K562 (cell line): ENCODE measurements around the gene BTBD17. TPM values are rescaled to one million over a fixed set of nuclear protein-coding genes. Genes with fewer than 3 reads are reported as not detected.

Source experiments
- ATAC-seq: fragments of 200-7000 bp; cut with Tn5 transposase; 3 replicates; pipeline ENCODE4 v1.9.1; 2020; ENCODE audit warnings: moderate library complexity
- BruUV-seq: library from RNA; stranded (reverse); fragments of 400-500 nt; replicated peaks from 2 replicates; lab custom pipeline; 2021; lab: Mats Ljungman, UMichigan
- CTCF ChIA-PET: fragments of 300-600 bp; formaldehyde crosslinking; extraction: SDS; loops from one replicate; lab custom pipeline; 2021; ENCODE audit warnings: low intra/inter-chr PET ratio; lab: Yijun Ruan, JAX
- POLR2A ChIA-PET: fragments of 300-600, 350-650 bp; sonication (Branson Sonifier 250); formaldehyde crosslinking; extraction: SDS; loops from one replicate; lab custom pipeline; 2021; ENCODE audit warnings: antibody characterized with exemption, inconsistent platforms; lab: Yijun Ruan, JAX
- DNase-seq, 4 experiments: peaks; one replicate each; pipeline versions ENCODE4 v3.0.0 to v3.0.0-alpha.2; 2011 to 2018; ENCODE audit warnings: low spot score in 3 of 4, mixed read lengths in 3 of 4; ENCODE audit errors: extremely low read depth in 1 of 4
- FAIRE-seq: peaks from 2 replicates; lab custom pipeline; 2011; peaks lifted over from hg19 to GRCh38; lab: Jason Lieb, UNC
- H2AFZ ChIP-seq: 2 replicates; pipeline ENCODE4 v1.6.0; 2011; ENCODE audit warnings: low read depth, low read length, control low read depth, inconsistent platforms
- H3K27ac ChIP-seq: fragments of 200-600 bp; 3 replicates; pipeline ENCODE4 v1.8.0; 2011; ENCODE audit warnings: low read depth, mild to moderate bottlenecking, control low read depth, inconsistent platforms, low read length, moderate library complexity, mixed read lengths; ENCODE audit errors: extremely low read depth
- H3K27me3 ChIP-seq, 2 experiments: fragments of 300-600 bp in 1 of 2; 2 replicates in 1 of 2; 3 replicates in 1 of 2; pipeline versions ENCODE4 v1.6.0 to v1.8.0; 2011; ENCODE audit warnings: inconsistent platforms in 2 of 2, low read length in 2 of 2, mild to moderate bottlenecking in 1 of 2, mixed read lengths in 1 of 2, moderate library complexity in 1 of 2; ENCODE audit not compliant: control insufficient read depth in 2 of 2, insufficient read depth in 2 of 2
- H3K36me3 ChIP-seq: fragments of 300-600 bp; 3 replicates; pipeline ENCODE4 v1.8.0; 2011; ENCODE audit warnings: mild to moderate bottlenecking, low read length, inconsistent platforms; ENCODE audit not compliant: control insufficient read depth, insufficient read depth
- H3K4me1 ChIP-seq, 2 experiments: fragments of 200-600 bp in 1 of 2; replicated peaks in 1 of 2; 2 replicates in 1 of 2; 3 replicates in 1 of 2; pipeline versions ENCODE4 v1.5.1 to v1.8.0; 2011; ENCODE audit warnings: inconsistent platforms in 2 of 2, low read length in 2 of 2, mild to moderate bottlenecking in 1 of 2, mixed read lengths in 1 of 2, moderate library complexity in 1 of 2; ENCODE audit not compliant: control insufficient read depth in 2 of 2, insufficient read depth in 2 of 2
- H3K4me2 ChIP-seq: 2 replicates; pipeline ENCODE4 v1.6.1; 2011; ENCODE audit warnings: low read length, control low read depth, inconsistent platforms, mixed read lengths; ENCODE audit not compliant: insufficient read depth
- H3K4me3 ChIP-seq: fragments of 200-600 bp; sonication (generic), shearing (Covaris generic); 2 replicates; pipeline ENCODE4 v1.5.1; 2016; ENCODE audit warnings: control low read depth, inconsistent platforms
- H3K79me2 ChIP-seq: fragments of 200-600 bp; 3 replicates; pipeline ENCODE4 v1.8.0; 2011; ENCODE audit warnings: low read length, inconsistent platforms; ENCODE audit not compliant: control insufficient read depth, insufficient read depth
- H3K9ac ChIP-seq, 2 experiments: 2 replicates each; pipeline versions ENCODE4 v1.6.0 to v1.6.1; 2011; ENCODE audit warnings: low read depth in 2 of 2, low read length in 2 of 2, control low read depth in 1 of 2, inconsistent platforms in 1 of 2, mild to moderate bottlenecking in 1 of 2, mixed read lengths in 1 of 2; ENCODE audit not compliant: insufficient read depth in 1 of 2
- H3K9me1 ChIP-seq: one replicate; pipeline ENCODE4 v1.6.0; 2011; ENCODE audit warnings: inconsistent platforms, mild to moderate bottlenecking, low read length, moderate library complexity; ENCODE audit not compliant: control insufficient read depth, insufficient read depth
- H3K9me3 ChIP-seq: replicated peaks from 2 replicates; pipeline ENCODE4 v1.5.1; 2011; ENCODE audit warnings: low read depth, low read length, inconsistent platforms; ENCODE audit not compliant: control insufficient read depth, insufficient read depth
- H4K20me1 ChIP-seq: replicated peaks from 2 replicates; pipeline ENCODE4 v1.6.1; 2011; ENCODE audit warnings: low read length, inconsistent platforms, mixed read lengths; ENCODE audit not compliant: control insufficient read depth, insufficient read depth
- ARHGAP35 ChIP-seq: fragments of 450-650 bp; IDR thresholded peaks from 2 replicates; pipeline ENCODE4 v1.6.1; 2018; ENCODE audit not compliant: partially characterized antibody
- DIDO1 ChIP-seq: fragments of 450-650 bp; IDR thresholded peaks from 2 replicates; pipeline ENCODE4 v1.6.1; 2016; ENCODE audit warnings: low read depth, missing biosample characterization, missing genetic modification characterization
- EP300 ChIP-seq: IDR thresholded peaks from 2 replicates; pipeline ENCODE4 v1.6.1; 2012; ENCODE audit warnings: low read length, improper control_type of control experiment
- FOXA1 ChIP-seq: fragments of 450-650 bp; IDR thresholded peaks from 2 replicates; pipeline ENCODE4 v1.6.1; 2016; ENCODE audit warnings: mild to moderate bottlenecking, borderline replicate concordance
- NEUROD1 ChIP-seq: fragments of 150-350 bp; IDR thresholded peaks from 2 replicates; pipeline ENCODE4 v1.6.1; 2014; ENCODE audit warnings: borderline replicate concordance, low read length, low read depth; ENCODE audit not compliant: partially characterized antibody
- SRF ChIP-seq, 2 experiments: fragments of 250-450, 450-650 bp in 1 of 2; sonication (Bioruptor Pico) in 1 of 2; sonication (generic) in 1 of 2; formaldehyde crosslinking; IDR thresholded peaks; 2 replicates each; pipeline versions ENCODE4 v1.5.0 to v1.5.1; 2020 to 2022; ENCODE audit warnings: mild to moderate bottlenecking in 1 of 2, missing genetic modification reagents in 1 of 2
- ZFX ChIP-seq: sonication (generic); formaldehyde crosslinking; IDR thresholded peaks from 2 replicates; pipeline ENCODE4 v1.8.0; 2022; ENCODE audit warnings: mild to moderate bottlenecking, missing genetic modification reagents, moderate library complexity
- ZNF217 ChIP-seq: sonication (generic); formaldehyde crosslinking; IDR thresholded peaks from 2 replicates; pipeline ENCODE4 v1.8.0; 2022; ENCODE audit warnings: mild to moderate bottlenecking, missing genetic modification reagents
- ZNF347 ChIP-seq: fragments of 450-650 bp; formaldehyde crosslinking; IDR thresholded peaks from 2 replicates; pipeline ENCODE4 v1.4.0; 2020; ENCODE audit warnings: low read depth, mild to moderate bottlenecking, moderate library complexity
- WGBS: fragments of 100-300 bp; shearing (Covaris generic); methylation state at CpG from one replicate; pipeline ENCODE4 v1.1.6; 2016; ENCODE audit warnings: low coverage, mixed read lengths; ENCODE audit not compliant: insufficient coverage; ENCODE audit errors: missing lambda C conversion rate; 5-methylcytosine and 5-hydroxymethylcytosine counted together
- in situ Hi-C: fragments of 300-500 bp; cut with MboI; formaldehyde crosslinking; loops from 4 replicates; pipeline ENCODE4 v1.15.0; 2018; ENCODE audit warnings: inconsistent platforms, mixed read lengths
- intact Hi-C: fragments of 100-400 bp; cut with micrococcal nuclease; formaldehyde crosslinking; loops from 2 replicates; pipeline ENCODE4 v1.14.2; 2022
- polyA plus RNA-seq, 8 experiments: library from polyadenylated mRNA; depleted of rRNA in 4 of 8; stranded (reverse) in 5 of 8; unstranded in 3 of 8; fragments of >200 nt; fragmentation: Nextera tagmentation in 2 of 8; fragmentation: Illumina TruSeq in 1 of 8; extraction: Ambion mirVana in 2 of 8; extraction: Trizol in 1 of 8; gene quantifications; 2 replicates each; pipeline versions ENCODE4 v1.2.1 to v1.2.3, GENCODE V29; 2011 to 2014; ENCODE audit warnings: inconsistent platforms in 1 of 8, missing spikeins in 1 of 8
- total RNA-seq, 7 experiments: library from RNA; depleted of rRNA in 6 of 7; stranded (reverse); fragments of >200 nt in 6 of 7; fragmentation: Illumina TruSeq in 2 of 7; extraction: Trizol in 2 of 7; gene quantifications; 2 replicates each; pipeline versions ENCODE4 v1.2.1 to v1.2.3, GENCODE V29; 2011 to 2021; ENCODE audit warnings: low replicate concordance in 1 of 7
- TF ChIP-seq, protein P1 (sequence below), 3 experiments: IDR thresholded peaks in 2 of 3; conservative IDR thresholded peaks in 1 of 3; 2 replicates each; pipeline ENCODE4 v1.5.1; 2011 to 2012; ENCODE audit warnings: low read length in 3 of 3, mild to moderate bottlenecking in 3 of 3, control low read depth in 2 of 3, improper control_type of control experiment in 1 of 3, inconsistent platforms in 1 of 3, low read depth in 1 of 3, mixed read lengths in 1 of 3, moderate library complexity in 1 of 3; ENCODE audit not compliant: insufficient read depth in 2 of 3

Gene BTBD17
- total and polyA plus RNA-seq, 9 of the 15 experiments (the other 6 are each of a cell fraction or from before 2014, with no cell fraction given), result not detected

DNA sequence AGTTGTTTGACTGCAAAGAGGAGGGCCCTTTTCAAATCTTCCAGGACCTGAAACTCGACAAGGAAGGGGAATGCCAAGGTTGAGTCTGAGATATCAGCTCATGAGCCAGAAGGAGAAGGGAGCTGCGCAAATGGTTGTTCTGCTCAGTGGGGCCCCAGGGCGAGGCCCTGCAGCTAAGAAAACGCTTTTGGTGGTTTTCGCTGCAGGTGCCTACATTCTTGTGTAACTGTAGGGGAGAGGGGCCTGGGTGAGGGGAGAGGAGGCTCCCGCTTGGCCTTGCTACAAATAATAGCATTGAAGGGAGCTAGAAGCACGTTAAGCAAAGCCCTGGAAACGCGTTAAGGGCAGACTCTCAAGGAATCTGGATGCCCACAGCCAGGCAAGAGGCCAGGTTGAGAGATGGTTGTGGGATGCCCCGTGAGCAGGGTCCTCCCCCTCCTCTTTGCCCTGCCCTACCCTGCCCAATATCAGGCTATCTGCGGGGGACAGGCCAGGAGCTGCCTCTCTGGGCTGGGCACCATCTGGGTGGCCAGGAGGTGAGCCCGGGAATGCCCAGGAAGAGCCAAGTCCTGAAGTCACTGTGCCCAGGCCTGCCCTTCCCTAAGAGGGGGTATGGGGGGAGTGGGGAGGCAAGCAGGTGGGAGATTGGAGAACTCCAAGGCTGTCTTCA, 27.6 kb upstream of the BTBD17 start (continued):
- no peak for TF ChIP-seq ZFX (CRISPR knock-in tag)
- TF ChIP-seq NEUROD1, result no peak
- no peak for TF ChIP-seq ZNF347 (CRISPR knock-in tag)
- no peak for TF ChIP-seq ARHGAP35
- no peak for TF ChIP-seq SRF (CRISPR knock-in tag; IDR thresholded peaks at IDR 0.05)
- no peak for TF ChIP-seq ZNF217 (CRISPR knock-in tag)
- no peak for TF ChIP-seq EP300
- TF ChIP-seq DIDO1 (tag), result no peak
- TF ChIP-seq, all 486 proteins: peak for 0

DNA sequence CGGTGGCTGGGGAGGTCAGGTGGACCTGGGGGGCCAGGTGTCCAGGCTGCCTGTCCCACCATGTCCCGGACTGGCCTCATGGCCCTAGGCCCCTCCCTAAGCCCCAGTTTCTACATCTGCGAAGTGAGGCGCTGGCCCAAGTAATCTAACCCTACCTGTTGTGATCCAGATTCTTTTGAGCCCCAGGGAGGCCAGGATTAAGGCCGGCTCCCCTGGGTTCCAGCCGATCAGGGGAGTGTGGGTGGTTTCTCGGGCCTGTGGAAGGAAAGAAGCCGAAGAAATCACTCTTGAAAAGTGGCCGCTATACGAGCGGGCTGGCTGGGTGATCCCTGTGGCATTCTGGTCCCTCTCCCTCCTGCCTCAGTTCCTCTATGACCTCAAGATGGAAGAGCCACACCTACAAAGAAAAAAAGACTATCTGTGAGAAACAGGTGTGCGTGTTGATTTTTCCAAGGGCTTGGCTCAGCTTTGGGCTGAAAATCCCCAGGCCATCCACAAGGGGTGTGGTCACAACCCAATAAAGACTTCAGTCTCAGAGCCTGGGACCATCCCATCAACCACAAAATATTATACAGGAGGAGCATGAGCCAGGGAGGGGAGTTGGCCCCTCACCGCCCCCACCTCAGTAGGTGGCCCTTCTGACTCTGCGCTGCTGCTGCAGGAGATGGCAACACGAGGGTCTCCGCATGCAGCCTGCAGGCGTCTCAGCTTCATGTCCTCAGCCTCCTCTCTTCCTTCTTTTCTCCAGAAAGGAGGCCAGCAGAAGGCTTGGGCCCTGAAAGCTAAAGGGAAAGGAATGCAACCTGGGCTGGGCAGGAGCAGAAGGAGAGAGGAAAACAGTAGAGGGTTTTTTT, 25.9 kb upstream of the BTBD17 start:
- H3K79me2 ChIP-seq, result no peaks in the 10 kb centered on the region
- no peak overlapping the region for H3K4me2 ChIP-seq
- no peaks in the 10 kb centered on the region for H3K36me3 ChIP-seq
- WGBS, result 17% methylated on average over 17 of the region's 17 CpGs
- no peak overlapping the region for H3K4me3 ChIP-seq
- no peak overlapping the region for H3K27ac ChIP-seq
- no peaks in the 10 kb centered on the region for H3K9me1 ChIP-seq
- CTCF ChIA-PET, result no interaction called here
- peak in 2 of 4 experiments; percentile 28 to 35 for DNase-seq
- peak; percentile 39; the same call in 1 of the 3 replicates for ATAC-seq
- BruUV-seq, result no TSS peak
- peaks cover 30 to 43% of the 10 kb centered on the region in 2 experiments; a peak in 4 of 5 replicates for H3K27me3 ChIP-seq
- FAIRE-seq, result no peak
- in situ Hi-C loops, result no loop called here
- TF ChIP-seq, protein P1, sequence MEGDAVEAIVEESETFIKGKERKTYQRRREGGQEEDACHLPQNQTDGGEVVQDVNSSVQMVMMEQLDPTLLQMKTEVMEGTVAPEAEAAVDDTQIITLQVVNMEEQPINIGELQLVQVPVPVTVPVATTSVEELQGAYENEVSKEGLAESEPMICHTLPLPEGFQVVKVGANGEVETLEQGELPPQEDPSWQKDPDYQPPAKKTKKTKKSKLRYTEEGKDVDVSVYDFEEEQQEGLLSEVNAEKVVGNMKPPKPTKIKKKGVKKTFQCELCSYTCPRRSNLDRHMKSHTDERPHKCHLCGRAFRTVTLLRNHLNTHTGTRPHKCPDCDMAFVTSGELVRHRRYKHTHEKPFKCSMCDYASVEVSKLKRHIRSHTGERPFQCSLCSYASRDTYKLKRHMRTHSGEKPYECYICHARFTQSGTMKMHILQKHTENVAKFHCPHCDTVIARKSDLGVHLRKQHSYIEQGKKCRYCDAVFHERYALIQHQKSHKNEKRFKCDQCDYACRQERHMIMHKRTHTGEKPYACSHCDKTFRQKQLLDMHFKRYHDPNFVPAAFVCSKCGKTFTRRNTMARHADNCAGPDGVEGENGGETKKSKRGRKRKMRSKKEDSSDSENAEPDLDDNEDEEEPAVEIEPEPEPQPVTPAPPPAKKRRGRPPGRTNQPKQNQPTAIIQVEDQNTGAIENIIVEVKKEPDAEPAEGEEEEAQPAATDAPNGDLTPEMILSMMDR (IDR thresholded peaks at IDR 0.05 in 2 of 3, conservative IDR thresholded peaks at IDR 0.05 in 1 of 3; ENCODE audit: insufficient read depth in 2 of 3, low read depth in 1 of 3, low read length in 3 of 3), result 0 out of 6 replicates have a peak, but pooled peaks of 2 of the 3 experiments have one; percentile 2 to 8
- TF ChIP-seq FOXA1, result no peak
- TF ChIP-seq, all 486 proteins: peak for 1
- intact Hi-C loops, result no loop called here
- POLR2A ChIA-PET, result interaction anchor here (1.2 kb wide), 1 partner anchor 97 kb away, joined by 3 read pairs; no protein-coding TSS in a partner anchor
- no peaks in the 10 kb centered on the region; a peak in 2 of 5 replicates for H3K4me1 ChIP-seq
- H4K20me1 ChIP-seq, result no peaks in the 10 kb centered on the region
- H3K9me3 ChIP-seq, result no peaks in the 10 kb centered on the region
- H2AFZ ChIP-seq, result no peak overlapping the region
- H3K9ac ChIP-seq, result no peak overlapping the region
